Activated CD8-positive, alpha-beta memory T cell treated with anti-CD3 and anti-CD28 coated beads, Interleukin-2, amount 10 ng/mL, durations not matched to agents 7 days and 5 days (primary cell): ENCODE measurements around the gene TRIM60. TPM values are rescaled to one million over a fixed set of nuclear protein-coding genes. Genes with fewer than 3 reads are reported as not detected.
"Not testable (repeated sequence)": the region's sequence is repeated elsewhere in the genome, so short reads cannot be mapped to it uniquely, and the experiment has no call there.

Source experiments
- ATAC-seq: fragments of 150-1000 bp; cut with Tn5 transposase; one replicate; pipeline ENCODE4 v1.10.0; 2021; ENCODE audit warnings: moderate library complexity
- CTCF ChIA-PET: fragments of 350-600 bp; sonication (Branson Sonifier 250); formaldehyde crosslinking; loops from one replicate; lab custom pipeline; 2021; ENCODE audit warnings: antibody characterized with exemption; lab: Charles Lee
- DNase-seq: peaks from one replicate; pipeline ENCODE4 v3.0.0-alpha.2; 2020
- H3K27ac Mint-ChIP-seq: one replicate; pipeline ENCODE4 v1.8.0; 2021; ENCODE audit warnings: mild to moderate bottlenecking, mixed read lengths
- H3K27me3 Mint-ChIP-seq: one replicate; pipeline ENCODE4 v1.8.0; 2021; ENCODE audit warnings: mixed read lengths
- H3K36me3 Mint-ChIP-seq: one replicate; pipeline ENCODE4 v1.8.0; 2021; ENCODE audit warnings: mild to moderate bottlenecking, mixed read lengths
- H3K4me1 Mint-ChIP-seq: one replicate; pipeline ENCODE4 v1.8.0; 2021; ENCODE audit warnings: mixed read lengths
- H3K4me3 Mint-ChIP-seq: one replicate; pipeline ENCODE4 v1.8.0; 2021; ENCODE audit warnings: mild to moderate bottlenecking, moderate library complexity, mixed read lengths
- H3K9me3 Mint-ChIP-seq: one replicate; pipeline ENCODE4 v1.8.0; 2022; ENCODE audit warnings: low read depth, mixed read lengths
- total RNA-seq, 2 experiments: library from RNA; stranded (reverse); gene quantifications; one replicate each; pipeline ENCODE4 v1.2.3, GENCODE V29; 2021

Gene TRIM60
- total RNA-seq, 2 experiments from 2014 or later = not detected

DNA sequence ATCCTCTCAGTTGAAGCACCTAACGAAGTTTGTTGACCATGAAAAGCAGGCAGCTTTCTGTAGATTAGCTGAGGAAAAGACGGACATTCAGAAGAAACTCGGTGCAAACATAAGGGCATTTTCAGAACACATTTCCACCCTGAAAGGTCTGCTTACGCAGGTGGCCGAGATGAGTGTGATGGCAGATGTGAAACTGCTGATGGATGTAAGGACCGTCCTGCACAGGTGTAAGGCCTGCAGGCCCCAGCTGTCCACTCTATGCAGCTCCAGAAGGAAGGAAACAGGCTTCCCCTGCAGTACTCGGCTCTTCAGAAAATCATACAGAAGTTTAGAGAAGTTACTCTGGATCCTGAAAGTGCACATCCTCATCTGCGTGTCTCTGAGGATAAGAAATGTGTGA, 20.8 kb upstream of the TRIM60 start:
- ATAC-seq = no peak
- Mint-ChIP-seq H3K27me3 (peaks cover 66% of the 10 kb centered on the region), H3K36me3 (no peaks in the 10 kb centered on the region), H3K4me1 (peaks cover 14% of the 10 kb centered on the region), H3K4me3 (no peak overlapping the region), H3K27ac (no peak overlapping the region), H3K9me3 (no peaks in the 10 kb centered on the region)
- CTCF ChIA-PET = no interaction called here
- no peak for DNase-seq

DNA sequence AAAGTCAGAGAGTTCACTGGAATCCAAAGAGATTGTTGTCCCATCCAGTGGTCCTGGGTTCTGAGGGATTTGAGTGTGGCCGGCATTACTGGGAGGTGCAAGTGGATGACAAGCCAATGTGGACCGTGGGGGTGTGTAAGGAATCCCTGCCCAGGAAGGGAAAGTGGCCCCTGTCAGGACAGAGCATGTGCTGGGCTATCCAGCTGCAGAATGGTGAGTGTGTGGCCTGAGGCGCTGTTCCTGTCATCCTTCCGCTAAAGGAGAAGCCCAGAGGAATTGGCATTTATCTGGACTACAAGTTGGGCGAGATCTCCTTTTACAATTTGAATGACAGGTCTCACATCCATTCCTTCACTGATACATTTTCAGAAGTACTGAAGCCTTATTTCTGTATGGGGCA, 20.4 kb upstream of the TRIM60 start:
- Mint-ChIP-seq H3K27me3 (peaks cover 65% of the 10 kb centered on the region), H3K36me3 (no peaks in the 10 kb centered on the region), H3K4me3 (no peak overlapping the region), H3K4me1 (peaks cover 14% of the 10 kb centered on the region), H3K9me3 (no peaks in the 10 kb centered on the region), H3K27ac (no peak overlapping the region)
- ATAC-seq (no peak), DNase-seq (no peak)
- CTCF ChIA-PET = no interaction called here

DNA sequence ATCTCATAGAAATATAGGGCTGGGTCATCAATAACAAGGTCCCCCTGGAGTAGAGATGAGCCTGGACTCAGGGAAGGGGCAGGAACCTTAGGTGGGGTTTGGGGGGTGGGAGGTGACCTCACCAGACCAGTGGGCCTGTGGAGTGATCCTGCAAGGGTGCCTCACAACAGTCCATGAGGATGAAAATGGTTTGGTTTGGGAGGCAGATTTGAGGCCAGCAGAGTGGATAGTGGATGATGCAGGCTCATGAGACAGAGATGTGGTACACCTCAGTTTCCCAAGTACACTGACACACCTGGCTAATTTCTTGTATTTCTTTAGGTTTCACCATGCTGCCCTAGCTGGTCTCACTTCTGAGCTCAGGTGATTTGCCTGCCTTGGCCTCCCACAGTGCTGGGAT, 18.1 kb upstream of the TRIM60 start:
- no peaks in the 10 kb centered on the region for H3K9me3 Mint-ChIP-seq
- no peak overlapping the region for H3K27ac Mint-ChIP-seq
- DNase-seq = no peak
- peaks cover 58% of the 10 kb centered on the region for H3K27me3 Mint-ChIP-seq
- H3K4me3 Mint-ChIP-seq = no peak overlapping the region
- peaks cover 17% of the 10 kb centered on the region for H3K4me1 Mint-ChIP-seq
- H3K36me3 Mint-ChIP-seq = no peaks in the 10 kb centered on the region
- no peak for ATAC-seq
- CTCF ChIA-PET = no interaction called here

DNA sequence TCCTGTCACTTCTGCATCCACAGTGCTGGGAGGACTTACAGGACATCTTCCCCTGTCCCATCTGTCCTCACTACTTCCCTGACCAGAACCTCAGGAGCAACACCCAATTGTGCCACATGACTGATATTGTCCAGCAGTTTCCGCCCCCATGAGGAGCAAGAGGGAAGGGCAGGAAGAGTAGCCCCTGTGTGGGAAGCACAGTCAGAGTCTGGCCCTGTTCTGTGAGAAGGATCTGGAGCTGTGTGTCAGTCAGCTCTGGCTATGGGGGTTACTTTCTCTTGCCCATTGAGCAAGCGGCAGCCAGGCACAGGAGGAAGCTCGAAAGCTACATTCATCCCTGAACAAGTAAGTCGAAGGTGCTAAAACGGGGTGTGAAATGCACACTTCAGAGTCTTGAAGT, 14.8 kb upstream of the TRIM60 start:
- Mint-ChIP-seq H3K27me3 (peaks cover 29% of the 10 kb centered on the region), H3K36me3 (no peaks in the 10 kb centered on the region), H3K9me3 (no peaks in the 10 kb centered on the region), H3K4me1 (peaks cover 3% of the 10 kb centered on the region), H3K27ac (no peak overlapping the region), H3K4me3 (no peak overlapping the region)
- DNase-seq (no peak), ATAC-seq (no peak)
- CTCF ChIA-PET = interaction anchor here (0.8 kb wide), 1 partner anchor 9 kb away, joined by 3 read pairs; no protein-coding TSS in a partner anchor

DNA sequence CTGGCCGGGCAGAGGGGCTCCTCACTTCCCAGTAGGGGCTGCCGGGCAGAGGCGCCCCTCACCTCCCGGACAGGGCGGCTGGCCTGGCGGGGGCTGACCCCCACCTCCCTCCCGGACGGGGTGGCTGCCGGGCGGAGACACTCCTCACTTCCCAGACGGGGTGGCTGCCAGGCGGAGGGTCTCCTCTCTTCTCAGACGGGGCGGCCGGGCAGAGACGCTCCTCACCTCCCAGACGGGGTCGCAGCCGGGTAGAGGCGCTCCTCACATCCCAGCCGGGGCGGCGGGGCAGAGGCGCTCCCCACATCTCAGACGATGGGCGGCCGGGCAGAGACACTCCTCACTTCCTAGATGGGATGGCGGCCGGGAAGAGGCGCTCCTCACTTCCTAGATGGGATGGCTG, 11.8 kb upstream of the TRIM60 start:
- H3K36me3 Mint-ChIP-seq, H3K4me1 Mint-ChIP-seq, H3K9me3 Mint-ChIP-seq, H3K4me3 Mint-ChIP-seq, ATAC-seq, CTCF ChIA-PET, DNase-seq, H3K27ac Mint-ChIP-seq: not testable (repeated sequence)
- peaks cover 16% of the 10 kb centered on the region for H3K27me3 Mint-ChIP-seq

DNA sequence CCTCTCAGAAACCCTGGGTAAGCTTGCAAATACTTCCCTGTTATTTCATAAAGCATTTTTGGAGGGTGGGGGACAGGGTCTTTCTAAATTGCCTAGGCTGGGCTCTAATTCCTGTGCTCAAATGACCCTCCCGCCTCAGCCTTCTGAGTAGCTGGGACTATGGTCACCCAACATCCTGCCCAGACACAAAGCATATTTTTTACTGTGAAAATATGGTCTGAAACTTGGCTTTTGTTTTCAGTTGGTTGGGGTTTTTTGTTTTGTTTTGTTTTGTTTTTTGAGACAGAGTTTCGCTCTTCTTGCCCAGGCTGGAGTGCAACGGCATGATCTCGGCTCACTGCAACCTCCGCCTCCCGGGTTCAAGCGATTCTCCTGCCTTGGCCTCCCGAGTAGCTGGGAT, 6.0 kb upstream of the TRIM60 start:
- H3K4me1 Mint-ChIP-seq, DNase-seq, ATAC-seq, CTCF ChIA-PET, H3K27ac Mint-ChIP-seq, H3K4me3 Mint-ChIP-seq, H3K9me3 Mint-ChIP-seq, H3K36me3 Mint-ChIP-seq: not testable (repeated sequence)
- peaks cover 14% of the 10 kb centered on the region for H3K27me3 Mint-ChIP-seq

DNA sequence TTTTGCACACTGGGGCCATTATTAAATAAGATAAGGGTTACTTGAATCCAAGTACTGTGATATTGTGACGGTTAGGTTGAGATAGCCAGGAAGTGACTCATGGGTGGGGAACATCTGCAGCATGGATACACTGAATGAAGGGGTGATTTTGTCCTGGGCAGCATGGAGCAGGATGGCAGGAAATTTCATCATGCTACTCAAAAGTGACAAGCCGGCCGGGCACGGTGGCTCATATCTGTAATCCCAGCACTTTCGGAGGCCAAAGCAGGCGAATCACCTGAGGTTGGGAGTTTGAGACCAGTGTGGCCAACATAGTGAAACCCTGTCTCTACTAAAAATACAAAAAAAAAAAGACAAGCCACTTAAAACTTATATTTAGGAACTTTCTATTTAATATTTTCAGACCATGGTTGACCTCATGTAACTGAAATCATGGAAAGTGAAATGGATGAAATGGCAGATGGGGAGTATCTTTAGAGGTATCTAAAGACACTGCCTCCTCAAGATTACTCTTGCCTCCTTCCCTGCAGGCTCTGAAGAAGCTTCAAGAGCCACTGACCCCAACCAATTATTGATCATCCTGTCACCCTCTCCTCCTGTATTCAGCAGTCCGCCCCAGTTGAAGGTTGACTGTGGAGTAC, 3.9 kb upstream of the TRIM60 start:
- DNase-seq (no peak), ATAC-seq (no peak)
- CTCF ChIA-PET = interaction anchor here (0.8 kb wide), 1 partner anchor 79 kb away, joined by 4 read pairs; no protein-coding TSS in a partner anchor
- H3K4me3 Mint-ChIP-seq = no peak overlapping the region
- H3K27me3 Mint-ChIP-seq = peaks cover 14% of the 10 kb centered on the region
- H3K36me3 Mint-ChIP-seq = no peaks in the 10 kb centered on the region
- H3K9me3 Mint-ChIP-seq = no peaks in the 10 kb centered on the region
- no peaks in the 10 kb centered on the region for H3K4me1 Mint-ChIP-seq
- no peak overlapping the region for H3K27ac Mint-ChIP-seq

DNA sequence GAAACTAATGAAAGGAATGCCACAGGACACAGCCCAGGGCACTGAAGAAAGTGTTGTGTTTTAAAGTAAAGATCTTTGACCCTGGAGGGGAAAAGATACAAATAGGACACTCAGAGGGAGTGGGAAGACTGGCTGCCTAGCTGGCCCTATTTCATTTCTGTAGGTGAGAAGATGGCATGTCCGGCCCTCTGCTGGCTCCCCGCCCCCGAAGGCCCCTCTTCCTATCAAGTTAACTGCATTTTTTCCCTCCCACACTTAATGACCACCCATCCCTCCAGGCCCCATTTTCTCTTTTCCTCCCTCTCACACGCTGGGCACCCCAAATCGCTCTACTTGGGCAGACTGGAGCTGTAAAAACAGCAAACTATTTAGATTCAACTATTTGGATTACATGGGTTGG, 16.4 kb downstream of the TRIM60 start:
- CTCF ChIA-PET = no interaction called here
- H3K27me3 Mint-ChIP-seq = peaks cover 3% of the 10 kb centered on the region
- H3K27ac Mint-ChIP-seq = no peak overlapping the region
- DNase-seq (no peak), ATAC-seq (no peak)
- H3K9me3 Mint-ChIP-seq = no peaks in the 10 kb centered on the region
- H3K36me3 Mint-ChIP-seq = no peaks in the 10 kb centered on the region
- H3K4me1 Mint-ChIP-seq = no peaks in the 10 kb centered on the region
- no peak overlapping the region for H3K4me3 Mint-ChIP-seq

DNA sequence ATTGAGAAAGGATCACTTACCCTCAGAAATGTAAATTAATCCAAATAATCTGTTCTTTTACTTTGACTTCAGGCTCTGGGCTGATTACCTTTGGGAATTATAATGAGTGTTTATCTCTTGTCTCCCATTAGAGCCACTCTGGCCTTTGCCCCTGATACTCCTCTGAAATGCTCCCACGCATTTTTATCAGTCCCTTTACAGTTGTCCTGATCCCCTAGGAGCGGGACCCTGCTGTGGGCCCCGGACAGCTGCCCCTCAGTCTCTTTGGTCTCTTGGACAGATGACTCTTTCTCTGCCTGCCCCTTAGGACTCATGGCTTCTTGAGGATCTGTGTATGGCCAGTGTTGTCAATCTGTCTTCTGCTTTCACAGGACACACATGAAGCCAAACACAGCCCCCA, 20.8 kb downstream of the TRIM60 start:
- Mint-ChIP-seq H3K4me1 (no peaks in the 10 kb centered on the region), H3K4me3 (no peak overlapping the region), H3K27me3 (no peaks in the 10 kb centered on the region), H3K9me3 (no peaks in the 10 kb centered on the region), H3K27ac (no peak overlapping the region), H3K36me3 (no peaks in the 10 kb centered on the region)
- ATAC-seq = no peak
- CTCF ChIA-PET = no interaction called here
- no peak for DNase-seq

DNA sequence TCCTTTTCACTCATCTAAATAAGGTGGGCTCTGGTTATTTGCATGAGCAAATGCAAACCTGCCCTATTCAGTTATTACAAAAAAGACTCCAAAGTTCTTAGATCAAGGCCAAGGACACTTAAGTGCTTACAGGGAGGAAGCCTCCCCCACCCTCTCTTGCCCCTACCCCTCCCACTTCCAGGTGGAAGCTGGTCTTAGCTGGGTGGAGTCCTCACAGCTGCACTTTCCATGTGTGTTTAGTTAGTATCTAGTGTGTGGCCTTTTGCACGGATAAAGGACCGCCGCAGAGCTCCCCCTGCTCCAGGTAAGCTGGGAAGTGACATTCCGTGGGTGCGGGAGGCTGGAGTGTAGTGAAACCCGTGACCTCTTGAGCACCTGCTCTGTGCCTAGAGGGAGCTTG, 21.8 kb downstream of the TRIM60 start, which contains the start of gene TRIM75:
Gene TRIM75, plus strand, starts transcription at position 222 of the 400 bp plus-strand sequence. CDS start 5,282 bp downstream, outside the sequence.
- Mint-ChIP-seq H3K27ac (no peak within 1 kb of the TSS), H3K9me3 (no peaks in the 10 kb centered on the region), H3K36me3 (no peaks in the 10 kb centered on the region), H3K4me1 (no peaks in the 10 kb centered on the region), H3K4me3 (no peak within 1 kb of the TSS), H3K27me3 (no peaks in the 10 kb centered on the region)
- CTCF ChIA-PET = no interaction called here
- DNase-seq = no peak
- ATAC-seq = no peak

DNA sequence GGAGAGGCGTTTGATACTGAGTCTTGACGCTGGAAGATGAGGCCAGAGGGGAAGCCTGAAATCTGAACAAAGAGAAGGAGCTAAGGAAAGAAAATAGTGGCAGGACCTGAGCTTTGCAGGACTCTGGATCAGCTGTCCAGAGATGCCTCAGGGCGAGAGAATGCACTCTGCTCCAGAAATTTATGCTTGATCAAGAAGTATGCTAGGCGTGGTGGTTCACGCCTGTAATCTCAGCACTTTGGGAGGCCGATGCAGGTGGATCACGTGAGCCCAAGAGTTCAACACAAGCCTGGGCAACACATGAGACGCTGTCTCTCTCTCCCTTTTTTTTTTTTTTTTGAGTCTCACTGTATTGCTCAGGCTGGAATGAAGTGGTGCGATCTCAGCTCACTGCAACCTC, 23.8 kb downstream of the TRIM60 start:
- no peak for ATAC-seq
- no peaks in the 10 kb centered on the region for H3K9me3 Mint-ChIP-seq
- CTCF ChIA-PET = no interaction called here
- H3K4me1 Mint-ChIP-seq = no peaks in the 10 kb centered on the region
- H3K27ac Mint-ChIP-seq = no peak overlapping the region
- no peaks in the 10 kb centered on the region for H3K27me3 Mint-ChIP-seq
- DNase-seq = no peak
- no peaks in the 10 kb centered on the region for H3K36me3 Mint-ChIP-seq
- H3K4me3 Mint-ChIP-seq = no peak overlapping the region

DNA sequence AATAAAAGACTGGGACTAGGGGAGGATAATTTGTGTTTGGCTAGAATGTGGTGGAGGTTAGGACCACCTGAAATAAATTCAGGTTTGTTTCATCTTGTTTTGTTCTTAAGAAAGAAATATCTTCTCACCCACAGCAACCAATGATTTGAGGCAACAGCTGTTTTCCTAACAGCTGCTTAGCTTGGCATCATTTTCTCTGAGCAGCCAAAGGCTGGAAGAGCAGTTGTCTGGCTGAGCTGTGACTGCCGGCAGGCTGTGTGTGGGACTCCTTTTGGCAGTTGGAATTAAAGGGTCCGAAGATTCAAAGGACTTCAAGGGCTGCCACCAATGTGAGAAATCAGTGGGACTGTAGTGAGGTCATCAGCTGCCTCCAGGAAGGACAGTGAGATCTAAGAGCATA, 26.9 kb downstream of the TRIM60 start:
- CTCF ChIA-PET = no interaction called here

DNA sequence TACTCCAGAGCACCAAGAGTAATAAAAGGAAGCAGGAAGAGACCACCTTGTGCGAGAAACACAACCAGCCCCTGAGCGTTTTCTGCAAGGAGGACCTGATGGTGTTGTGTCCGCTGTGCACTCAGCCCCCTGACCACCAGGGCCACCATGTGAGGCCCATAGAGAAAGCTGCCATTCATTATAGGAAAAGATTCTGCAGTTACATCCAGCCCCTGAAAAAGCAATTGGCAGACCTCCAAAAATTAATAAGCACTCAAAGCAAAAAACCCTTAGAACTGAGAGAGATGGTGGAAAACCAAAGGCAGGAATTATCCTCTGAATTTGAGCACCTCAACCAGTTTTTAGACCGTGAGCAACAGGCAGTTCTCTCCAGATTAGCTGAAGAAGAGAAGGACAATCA, 27.6 kb downstream of the TRIM60 start:
- no peak overlapping the region for H3K4me3 Mint-ChIP-seq
- no peaks in the 10 kb centered on the region for H3K9me3 Mint-ChIP-seq
- H3K36me3 Mint-ChIP-seq = no peaks in the 10 kb centered on the region
- no peaks in the 10 kb centered on the region for H3K4me1 Mint-ChIP-seq
- H3K27ac Mint-ChIP-seq = no peak overlapping the region
- ATAC-seq = no peak
- no peak for DNase-seq
- CTCF ChIA-PET = no interaction called here
- no peaks in the 10 kb centered on the region for H3K27me3 Mint-ChIP-seq

More for the DNA sequence above, 26.9 kb downstream of the TRIM60 start:
- H3K27ac Mint-ChIP-seq = no peak overlapping the region
- no peaks in the 10 kb centered on the region for H3K4me1 Mint-ChIP-seq
- ATAC-seq = no peak
- no peaks in the 10 kb centered on the region for H3K27me3 Mint-ChIP-seq
- no peaks in the 10 kb centered on the region for H3K9me3 Mint-ChIP-seq
- H3K4me3 Mint-ChIP-seq = no peak overlapping the region
- no peaks in the 10 kb centered on the region for H3K36me3 Mint-ChIP-seq
- no peak for DNase-seq

DNA sequence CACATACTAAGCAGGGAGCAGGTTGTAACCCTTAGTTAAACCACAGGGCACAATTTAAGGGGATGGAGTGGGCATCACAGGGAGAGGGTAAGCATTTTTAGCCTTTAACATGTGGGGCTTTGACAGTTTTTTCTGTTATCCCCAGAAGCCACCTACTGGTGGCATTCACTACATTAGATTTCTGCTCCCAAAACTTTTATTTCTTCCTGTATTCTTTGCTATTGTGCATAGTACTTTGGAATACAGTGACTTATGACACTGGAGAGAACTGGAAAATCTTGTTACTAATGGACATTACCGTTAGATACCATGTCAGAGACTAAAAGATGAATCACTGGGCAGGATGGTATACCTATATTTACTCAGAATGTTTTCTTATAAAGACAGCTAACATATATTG, 29.1 kb downstream of the TRIM60 start:
- ATAC-seq = no peak
- H3K27me3 Mint-ChIP-seq = no peaks in the 10 kb centered on the region
- no peaks in the 10 kb centered on the region for H3K4me1 Mint-ChIP-seq
- no peaks in the 10 kb centered on the region for H3K36me3 Mint-ChIP-seq
- H3K9me3 Mint-ChIP-seq = no peaks in the 10 kb centered on the region
- no peak for DNase-seq
- CTCF ChIA-PET = no interaction called here
- no peak overlapping the region for H3K4me3 Mint-ChIP-seq
- H3K27ac Mint-ChIP-seq = no peak overlapping the region
